BLaER1 (cell line): ENCODE measurements around the gene NHLRC2.

Experiments
- H3K27ac ChIP-seq: shearing (Covaris generic); formaldehyde crosslinking; 2 replicates; pipeline ENCODE4 v1.8.1; 2022
- H3K27me3 ChIP-seq: shearing (Covaris generic); formaldehyde crosslinking; 2 replicates; pipeline ENCODE4 v1.8.1; 2022
- H3K36me3 ChIP-seq: shearing (Covaris generic); formaldehyde crosslinking; 2 replicates; pipeline ENCODE4 v1.8.1; 2022
- H3K4me1 ChIP-seq: shearing (Covaris generic); formaldehyde crosslinking; 2 replicates; pipeline ENCODE4 v1.8.1; 2022
- H3K4me2 ChIP-seq: shearing (Covaris generic); formaldehyde crosslinking; 2 replicates; pipeline ENCODE4 v1.8.1; 2022
- H3K4me3 ChIP-seq: shearing (Covaris generic); formaldehyde crosslinking; 2 replicates; pipeline ENCODE4 v1.8.1; 2022
- H3K9ac ChIP-seq: shearing (Covaris generic); formaldehyde crosslinking; 2 replicates; pipeline ENCODE4 v1.8.1; 2022
- H3K9me3 ChIP-seq: shearing (Covaris generic); formaldehyde crosslinking; 2 replicates; pipeline ENCODE4 v1.8.1; 2022
- H4K20me1 ChIP-seq: shearing (Covaris generic); formaldehyde crosslinking; 2 replicates; pipeline ENCODE4 v1.8.1; 2022
- Cebpa-rat ChIP-seq: shearing (Covaris generic); IDR thresholded peaks from 2 replicates; pipeline ENCODE4 v1.8.1; 2022

Gene NHLRC2

DNA sequence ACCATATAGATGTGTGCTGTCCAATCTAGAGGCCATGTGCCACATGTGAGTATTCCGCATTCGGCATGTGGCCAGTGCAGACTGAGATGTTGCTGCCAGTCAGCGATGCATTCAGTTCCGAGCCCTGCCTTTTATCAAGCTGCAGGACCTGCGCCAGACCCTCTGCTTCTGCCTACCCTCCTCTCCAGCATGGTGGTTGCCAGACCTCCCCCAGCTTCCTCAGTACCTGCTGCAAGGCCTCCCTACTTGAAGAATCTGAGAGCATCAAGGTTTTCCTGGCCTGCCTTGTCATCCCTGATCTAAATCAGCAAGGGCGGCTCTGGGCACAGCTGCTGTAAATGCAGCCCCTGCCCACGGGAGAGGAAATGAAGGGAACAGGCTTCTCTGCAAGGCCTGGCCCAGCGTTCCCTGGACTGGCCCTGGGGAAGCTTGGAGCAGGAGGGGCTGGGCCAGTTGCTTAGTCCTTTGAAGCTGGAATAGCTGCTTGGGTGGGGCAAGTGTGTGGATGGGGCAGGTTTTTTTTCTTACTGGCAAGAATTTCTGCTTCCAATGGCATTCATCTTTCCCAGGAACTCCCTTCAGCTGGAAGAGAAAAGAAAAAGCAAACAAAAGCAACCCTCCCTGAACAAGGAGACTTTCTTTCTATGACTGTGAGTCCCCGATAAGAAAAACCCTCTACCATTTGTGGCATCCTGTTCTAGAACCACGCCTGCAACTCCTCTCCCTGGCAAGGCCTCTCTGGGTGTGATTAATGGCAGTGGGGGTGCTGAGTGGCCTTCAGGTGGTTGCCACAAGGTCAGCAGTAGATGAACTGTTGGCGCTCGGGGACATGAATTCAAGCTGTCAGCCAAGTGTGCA is 93.0 kb downstream of the NHLRC2 start:
- Histone ChIP-seq H3K9me3 (no peaks in the 10 kb centered on the region), H3K4me3 (no peak overlapping the region), H4K20me1 (no peaks in the 10 kb centered on the region), H3K27ac (no peak overlapping the region), H3K4me2 (no peak overlapping the region), H3K9ac (no peak overlapping the region), H3K4me1 (0 out of 2 replicates have a peak, but pooled peaks cover 6% of the 10 kb centered on the region), H3K36me3 (no peaks in the 10 kb centered on the region), H3K27me3 (no peaks in the 10 kb centered on the region)
- no peak for TF ChIP-seq Cebpa-rat

DNA sequence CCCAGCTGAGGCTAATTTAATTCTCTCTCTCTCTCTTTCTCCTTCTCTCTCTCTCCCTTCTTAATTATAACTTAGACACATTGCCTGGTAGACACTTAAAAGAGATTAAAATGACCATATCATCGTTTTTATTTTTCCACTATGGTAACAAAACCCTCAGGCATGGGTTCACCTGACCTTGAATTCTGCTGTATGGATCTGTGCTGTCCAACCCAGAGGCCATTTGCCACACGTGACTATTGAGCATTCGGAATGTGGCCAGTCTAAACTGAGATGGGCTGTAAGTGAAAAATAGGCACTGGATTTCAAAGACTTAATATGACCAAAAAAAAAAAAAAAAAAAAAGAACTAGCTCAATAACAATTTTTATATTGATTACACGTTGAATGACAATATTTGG is 93.6 kb downstream of the NHLRC2 start:
- no peak overlapping the region for H3K4me3 ChIP-seq
- no peaks in the 10 kb centered on the region for H4K20me1 ChIP-seq
- no peak overlapping the region for H3K9ac ChIP-seq
- H3K27ac ChIP-seq = no peak overlapping the region
- no peaks in the 10 kb centered on the region for H3K27me3 ChIP-seq
- 0 out of 2 replicates have a peak, but pooled peaks cover 6% of the 10 kb centered on the region for H3K4me1 ChIP-seq
- no peak overlapping the region for H3K4me2 ChIP-seq
- TF ChIP-seq Cebpa-rat = no peak
- H3K36me3 ChIP-seq = no peaks in the 10 kb centered on the region
- no peaks in the 10 kb centered on the region for H3K9me3 ChIP-seq

DNA sequence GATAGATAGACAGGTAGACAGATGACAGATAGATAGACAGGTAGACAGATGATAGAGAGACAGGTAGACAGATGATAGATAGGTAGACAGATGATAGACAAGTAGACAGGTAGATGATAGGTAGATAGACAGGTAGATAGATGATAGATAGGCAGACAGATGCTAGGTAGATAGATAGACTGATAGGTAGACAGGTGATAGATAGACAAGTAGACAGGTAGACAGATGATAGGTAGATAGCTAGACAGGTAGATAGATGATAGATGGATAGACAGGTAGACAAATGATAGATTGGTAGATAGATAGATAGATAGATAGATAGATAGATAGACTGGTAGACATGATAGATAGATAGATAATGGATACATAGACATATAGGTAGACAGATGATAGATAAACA is 95.8 kb downstream of the NHLRC2 start:
- H3K4me3 ChIP-seq = no peak overlapping the region
- H3K9ac ChIP-seq = no peak overlapping the region
- H3K4me2 ChIP-seq = no peak overlapping the region
- H4K20me1 ChIP-seq = no peaks in the 10 kb centered on the region
- no peaks in the 10 kb centered on the region for H3K36me3 ChIP-seq
- H3K9me3 ChIP-seq = peaks cover 16% of the 10 kb centered on the region
- no peak for TF ChIP-seq Cebpa-rat
- no peak overlapping the region for H3K27ac ChIP-seq
- no peaks in the 10 kb centered on the region for H3K27me3 ChIP-seq
- peaks cover 20% of the 10 kb centered on the region; the same call in 1 of the 2 replicates for H3K4me1 ChIP-seq

DNA sequence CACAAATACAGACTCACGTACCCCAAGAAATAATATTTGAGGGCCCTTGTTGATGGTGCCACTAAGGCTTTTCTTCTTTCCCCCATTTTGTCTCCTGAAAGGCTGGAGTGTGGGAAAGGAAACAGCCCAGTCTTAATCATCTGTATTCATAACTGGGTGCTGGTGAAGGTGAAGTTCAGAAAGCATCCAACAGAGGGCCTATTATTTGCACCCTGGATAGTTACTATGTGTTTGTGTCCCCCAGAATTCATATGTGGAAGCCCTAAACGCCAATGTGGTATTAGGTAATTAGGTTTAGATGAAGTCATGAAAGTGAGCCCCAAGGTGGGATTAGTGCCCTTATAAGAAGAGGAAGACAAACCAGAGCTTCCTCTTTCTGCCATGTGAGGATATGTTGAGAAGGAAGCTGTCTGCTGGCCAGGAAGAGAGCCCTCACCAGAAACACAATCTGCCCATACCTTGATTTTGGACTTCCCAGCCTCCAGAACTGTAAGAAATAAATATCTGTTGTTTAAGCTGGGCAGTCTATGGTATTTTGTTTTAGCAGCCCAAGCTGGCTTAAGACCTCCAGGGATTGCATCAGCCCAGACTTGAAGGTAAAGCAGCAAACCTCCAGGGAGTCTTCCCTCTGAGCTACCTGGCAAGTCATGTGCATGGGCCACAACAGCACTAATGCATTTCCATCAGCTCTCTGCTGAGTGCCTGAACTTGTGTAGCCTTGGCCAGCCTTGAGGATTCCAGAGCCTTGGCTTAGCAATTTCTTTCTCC is 99.2 kb downstream of the NHLRC2 start:
- Histone ChIP-seq H3K4me2 (no peak overlapping the region), H3K9ac (no peak overlapping the region), H3K4me1 (peaks cover 15% of the 10 kb centered on the region; the same call in 1 of the 2 replicates), H3K36me3 (no peaks in the 10 kb centered on the region), H3K9me3 (peaks cover 39% of the 10 kb centered on the region), H3K27me3 (no peaks in the 10 kb centered on the region), H4K20me1 (no peaks in the 10 kb centered on the region), H3K4me3 (no peak overlapping the region), H3K27ac (0 out of 2 replicates have a peak overlapping the region, but pooled peaks have one; percentile 23)
- TF ChIP-seq Cebpa-rat = no peak

DNA sequence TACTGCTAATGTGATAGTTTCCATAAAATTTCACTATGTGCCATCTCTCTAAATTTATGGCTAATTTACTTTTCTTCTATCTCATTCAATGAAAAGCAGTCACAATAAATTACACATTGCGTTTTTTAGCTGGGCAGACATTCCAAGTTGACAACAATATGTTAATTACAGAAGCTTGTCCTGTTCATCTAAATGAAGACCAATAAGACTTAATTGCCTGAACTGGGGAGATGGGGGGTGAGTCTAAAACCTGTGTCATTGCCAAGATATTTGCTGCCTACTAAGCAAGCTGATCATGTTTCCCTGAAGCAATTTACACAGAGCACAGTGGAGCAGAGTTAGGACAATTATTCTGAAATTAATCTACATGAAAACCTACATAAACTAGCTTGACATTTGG is 99.9 kb downstream of the NHLRC2 start:
- Histone ChIP-seq H4K20me1 (no peaks in the 10 kb centered on the region), H3K4me3 (no peak overlapping the region), H3K9me3 (peaks cover 44% of the 10 kb centered on the region), H3K4me1 (peaks cover 19% of the 10 kb centered on the region), H3K27me3 (no peaks in the 10 kb centered on the region), H3K27ac (no peak overlapping the region), H3K9ac (no peak overlapping the region), H3K4me2 (no peak overlapping the region), H3K36me3 (no peaks in the 10 kb centered on the region)
- TF ChIP-seq Cebpa-rat = no peak

DNA sequence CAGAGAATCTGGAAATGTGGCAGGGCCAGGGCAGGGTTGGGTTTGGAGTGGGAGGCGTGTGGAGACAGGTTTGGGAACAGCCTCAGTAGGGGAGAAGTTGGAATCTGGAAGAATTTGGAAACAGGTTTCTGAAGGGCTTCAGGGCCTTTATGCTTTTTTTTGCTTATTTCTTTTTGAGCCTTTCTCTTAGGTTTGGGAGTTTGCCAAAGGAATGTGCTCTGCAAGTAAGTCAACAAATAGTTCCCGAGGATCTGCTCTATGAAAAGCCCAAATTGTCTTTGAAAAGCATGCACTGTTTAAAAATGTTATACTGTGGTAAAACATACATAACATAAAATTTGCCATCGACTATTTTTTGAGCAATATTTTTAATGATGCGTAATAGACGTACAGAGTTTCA is 102.6 kb downstream of the NHLRC2 start:
- no peak overlapping the region for H3K4me2 ChIP-seq
- H3K9ac ChIP-seq = no peak overlapping the region
- H4K20me1 ChIP-seq = no peaks in the 10 kb centered on the region
- peaks cover 45% of the 10 kb centered on the region for H3K4me1 ChIP-seq
- H3K36me3 ChIP-seq = no peaks in the 10 kb centered on the region
- no peaks in the 10 kb centered on the region for H3K27me3 ChIP-seq
- H3K27ac ChIP-seq = no peak overlapping the region
- no peak for TF ChIP-seq Cebpa-rat
- H3K9me3 ChIP-seq = peaks cover 50% of the 10 kb centered on the region
- H3K4me3 ChIP-seq = no peak overlapping the region

DNA sequence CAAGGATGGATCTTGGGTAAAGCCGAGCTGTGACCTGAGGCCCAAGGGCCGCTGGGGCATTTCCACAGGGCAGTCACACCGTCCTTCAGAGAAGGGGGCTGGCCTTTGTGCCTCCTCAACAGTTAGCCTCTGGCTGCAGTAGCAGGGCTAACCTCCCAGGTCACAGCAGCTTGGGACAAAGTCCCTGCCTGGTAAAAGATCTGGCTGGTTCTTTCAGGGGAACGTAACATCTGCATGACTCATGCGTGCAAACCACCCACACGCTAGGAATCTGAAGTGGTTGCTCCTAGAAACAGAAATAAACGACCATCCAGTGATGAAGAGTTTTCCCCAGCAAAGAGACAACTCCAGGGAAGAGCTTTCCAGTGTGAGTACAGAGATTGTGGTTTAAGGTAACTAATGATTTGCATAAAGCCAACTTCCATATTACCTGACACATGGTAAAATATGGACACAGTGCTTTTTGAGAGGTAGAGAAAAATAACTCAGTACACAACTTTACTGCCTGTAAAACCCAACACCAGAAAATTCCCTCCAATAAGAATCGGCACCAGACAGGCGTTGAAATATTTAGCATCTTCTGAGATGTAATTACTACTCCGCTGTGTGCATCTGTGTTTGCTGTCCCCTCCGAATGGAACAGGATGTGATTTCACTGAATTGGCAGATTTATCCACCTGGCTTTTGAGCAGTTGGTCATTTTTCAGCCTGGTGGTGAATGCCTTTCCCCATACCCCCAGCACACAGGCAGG is 104.3 kb downstream of the NHLRC2 start:
- Histone ChIP-seq H3K4me2 (peak overlapping the region; percentile 70), H3K4me1 (peaks cover 42% of the 10 kb centered on the region), H4K20me1 (no peaks in the 10 kb centered on the region), H3K27ac (no peak overlapping the region), H3K9ac (no peak overlapping the region), H3K4me3 (no peak overlapping the region), H3K9me3 (peaks cover 61% of the 10 kb centered on the region), H3K27me3 (no peaks in the 10 kb centered on the region), H3K36me3 (no peaks in the 10 kb centered on the region)
- no peak for TF ChIP-seq Cebpa-rat

DNA sequence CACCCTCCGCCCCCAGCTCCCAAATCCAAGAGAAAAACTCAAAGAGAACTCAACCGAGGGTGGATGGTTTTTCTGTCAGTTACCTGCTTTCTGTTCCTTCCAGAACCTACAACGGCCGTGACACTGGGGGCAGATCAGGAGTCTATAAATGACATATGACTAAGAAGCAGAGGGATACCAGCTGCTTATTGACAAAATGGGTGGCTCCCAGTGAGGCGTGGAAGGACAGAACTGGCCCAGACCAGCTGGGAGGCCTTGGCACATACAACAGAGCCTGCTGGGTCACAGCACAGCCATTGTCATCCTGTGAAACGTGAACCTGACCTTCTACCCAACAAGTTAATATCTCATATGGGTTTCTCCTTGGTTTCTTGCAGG is 104.9 kb downstream of the NHLRC2 start:
- no peak overlapping the region for H3K27ac ChIP-seq
- peaks cover 62% of the 10 kb centered on the region for H3K9me3 ChIP-seq
- no peak for TF ChIP-seq Cebpa-rat
- no peak overlapping the region for H3K9ac ChIP-seq
- H3K4me2 ChIP-seq = peak overlapping the region; percentile 70
- H3K36me3 ChIP-seq = no peaks in the 10 kb centered on the region
- H3K4me3 ChIP-seq = no peak overlapping the region
- H4K20me1 ChIP-seq = no peaks in the 10 kb centered on the region
- H3K27me3 ChIP-seq = no peaks in the 10 kb centered on the region
- peaks cover 39% of the 10 kb centered on the region for H3K4me1 ChIP-seq

DNA sequence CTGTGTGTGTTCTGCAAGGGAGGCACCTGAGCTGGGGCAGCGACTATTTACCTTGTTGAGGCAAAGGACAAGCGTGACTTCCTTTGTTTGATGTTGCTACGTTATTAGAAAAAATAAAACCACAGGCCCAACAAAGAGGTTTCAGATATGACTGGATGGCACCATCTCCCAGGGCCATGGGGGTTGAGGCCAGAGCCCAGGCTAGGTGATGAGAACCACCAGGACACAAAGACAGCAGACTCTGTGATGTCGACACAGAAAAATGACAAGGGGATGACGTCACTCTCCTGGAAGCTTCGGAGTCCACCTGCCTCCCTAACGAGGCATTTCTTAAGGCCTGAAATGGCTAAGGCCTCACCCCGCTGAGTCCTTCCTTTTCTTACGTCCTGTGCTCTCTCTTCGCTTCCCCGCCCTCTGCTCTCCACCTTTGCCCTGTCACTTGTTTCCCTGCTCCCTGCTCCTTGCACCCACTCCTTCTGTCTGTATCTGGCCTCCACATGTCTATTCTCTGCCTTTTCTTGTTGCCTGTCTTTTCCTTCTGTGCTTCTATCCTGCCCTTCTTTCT is 106.2 kb downstream of the NHLRC2 start:
- Histone ChIP-seq H3K9me3 (peaks cover 58% of the 10 kb centered on the region), H3K9ac (peak overlapping the region; percentile 46; the same call in 1 of the 2 replicates), H4K20me1 (no peaks in the 10 kb centered on the region), H3K27me3 (no peaks in the 10 kb centered on the region), H3K4me3 (peak overlapping the region; percentile 39; the same call in 1 of the 2 replicates), H3K27ac (peak overlapping the region; percentile 71), H3K4me2 (peak overlapping the region; percentile 70), H3K4me1 (peaks cover 30% of the 10 kb centered on the region), H3K36me3 (no peaks in the 10 kb centered on the region)
- no peak for TF ChIP-seq Cebpa-rat
